ENCODE data around the gene KCNJ6. TPM values are rescaled to one million over a fixed set of nuclear protein-coding genes. Genes with fewer than 3 reads are reported as not detected.

Gene KCNJ6
- total and polyA plus RNA-seq, 8 donors: under 0.01 to 1.3 (median 0.29) TPM; not detected in 3

DNA sequence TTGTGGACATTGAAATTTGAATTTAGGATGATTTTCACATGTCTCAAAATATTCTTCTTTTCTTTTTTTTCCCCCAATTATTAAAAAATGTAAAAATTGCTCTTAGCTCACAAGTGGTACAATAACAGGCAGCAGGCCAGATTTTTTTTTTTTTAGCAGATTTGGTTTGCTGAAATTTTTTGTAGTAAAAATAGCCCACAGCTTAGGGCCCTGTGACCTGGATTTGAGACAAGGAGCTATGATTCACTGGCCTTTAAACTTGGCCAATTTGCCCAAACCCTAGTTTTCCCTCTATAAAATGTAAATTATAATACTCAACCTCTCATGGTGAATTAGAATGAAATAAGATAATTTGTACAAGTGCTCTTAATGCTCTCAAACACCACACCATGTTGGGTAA, 295.9 kb downstream of the KCNJ6 start:
- Histone ChIP-seq H3K9me3 (no peaks in the 10 kb centered on the region), H3K27ac (no peak overlapping the region), H3K4me1 (peaks cover 0 to 18% (median 0%) of the 10 kb centered on the region in 4 donors), H3K36me3 (no peaks in the 10 kb centered on the region), H3K27me3 (no peaks in the 10 kb centered on the region), H3K4me3 (no peak overlapping the region)
- TF ChIP-seq EP300 (IDR thresholded peaks at IDR 0.05): no peak
- intact Hi-C loops (cut with DNase I; ENCODE audit: low total_unique reads): no loop called here
- no peak for DNase-seq

DNA sequence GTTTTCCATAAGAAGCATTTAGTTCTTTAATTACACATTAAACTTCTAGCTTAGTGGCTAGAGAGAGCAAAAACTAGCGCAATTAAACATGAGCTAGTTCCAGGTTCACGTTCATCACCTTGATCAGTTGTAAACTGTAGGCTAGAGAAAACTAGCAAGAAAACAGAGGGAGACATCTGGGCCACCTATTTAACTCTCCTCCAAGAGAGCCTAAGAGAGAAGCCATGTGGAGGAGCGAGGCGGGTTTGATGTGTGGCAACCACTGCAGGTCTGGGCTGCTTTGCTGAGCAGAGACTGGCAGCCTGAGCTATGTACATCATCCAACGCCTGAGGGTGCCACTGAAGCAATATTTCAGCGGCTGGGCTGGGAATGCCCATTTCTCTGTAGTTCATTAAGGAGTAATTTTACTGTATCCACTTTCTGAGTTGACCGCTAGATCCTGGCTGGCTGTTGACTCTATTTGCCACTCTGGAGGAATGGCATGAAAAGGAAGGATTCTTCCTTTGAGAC, 296.7 kb downstream of the KCNJ6 start:
- no peak overlapping the region for H3K27ac ChIP-seq
- no peaks in the 10 kb centered on the region for H3K27me3 ChIP-seq
- 71 to 85% (median 80%) methylated on average over 7 of the region's 7 CpGs for WGBS, 5 donors
- H3K4me3 ChIP-seq: no peak overlapping the region
- intact Hi-C loops (cut with DNase I; ENCODE audit: low total_unique reads): no loop called here
- H3K4me1 ChIP-seq: peaks cover 0 to 18% (median 0%) of the 10 kb centered on the region in 4 donors
- H3K36me3 ChIP-seq: no peaks in the 10 kb centered on the region
- TF ChIP-seq POLR2AphosphoS5 (IDR thresholded peaks at IDR 0.05): no peak
- no peak for TF ChIP-seq EP300 (IDR thresholded peaks at IDR 0.05)
- TF ChIP-seq, protein P1, sequence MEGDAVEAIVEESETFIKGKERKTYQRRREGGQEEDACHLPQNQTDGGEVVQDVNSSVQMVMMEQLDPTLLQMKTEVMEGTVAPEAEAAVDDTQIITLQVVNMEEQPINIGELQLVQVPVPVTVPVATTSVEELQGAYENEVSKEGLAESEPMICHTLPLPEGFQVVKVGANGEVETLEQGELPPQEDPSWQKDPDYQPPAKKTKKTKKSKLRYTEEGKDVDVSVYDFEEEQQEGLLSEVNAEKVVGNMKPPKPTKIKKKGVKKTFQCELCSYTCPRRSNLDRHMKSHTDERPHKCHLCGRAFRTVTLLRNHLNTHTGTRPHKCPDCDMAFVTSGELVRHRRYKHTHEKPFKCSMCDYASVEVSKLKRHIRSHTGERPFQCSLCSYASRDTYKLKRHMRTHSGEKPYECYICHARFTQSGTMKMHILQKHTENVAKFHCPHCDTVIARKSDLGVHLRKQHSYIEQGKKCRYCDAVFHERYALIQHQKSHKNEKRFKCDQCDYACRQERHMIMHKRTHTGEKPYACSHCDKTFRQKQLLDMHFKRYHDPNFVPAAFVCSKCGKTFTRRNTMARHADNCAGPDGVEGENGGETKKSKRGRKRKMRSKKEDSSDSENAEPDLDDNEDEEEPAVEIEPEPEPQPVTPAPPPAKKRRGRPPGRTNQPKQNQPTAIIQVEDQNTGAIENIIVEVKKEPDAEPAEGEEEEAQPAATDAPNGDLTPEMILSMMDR (IDR thresholded peaks at IDR 0.05): no peak
- TF ChIP-seq POLR2A (IDR thresholded peaks at IDR 0.05): no peak
- DNase-seq: no peak
- H3K9me3 ChIP-seq: no peaks in the 10 kb centered on the region

DNA sequence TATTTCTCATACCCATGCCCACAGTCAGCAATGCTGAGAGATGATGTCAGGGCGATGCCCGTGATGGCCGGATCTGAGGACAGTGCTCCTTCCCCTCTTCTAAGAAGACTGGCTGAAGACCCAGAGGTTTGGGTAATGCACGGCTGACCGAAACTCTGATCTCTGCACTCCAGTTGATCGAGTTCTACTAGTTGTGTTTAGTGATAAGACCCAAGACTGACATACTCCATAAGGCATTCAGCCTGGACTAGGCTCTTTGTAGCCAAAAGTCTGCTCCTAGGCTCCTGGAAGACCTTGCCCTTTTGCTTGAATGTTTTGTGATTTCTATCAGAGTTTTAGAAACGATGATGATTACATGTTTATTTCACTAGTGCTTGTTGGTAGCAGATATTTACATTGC, 298.2 kb downstream of the KCNJ6 start:
- Histone ChIP-seq H3K9me3 (no peaks in the 10 kb centered on the region), H3K27ac (no peak overlapping the region), H3K27me3 (no peaks in the 10 kb centered on the region), H3K4me3 (no peak overlapping the region), H3K36me3 (no peaks in the 10 kb centered on the region), H3K4me1 (peaks cover 0 to 16% (median 0%) of the 10 kb centered on the region in 4 donors)
- intact Hi-C loops (cut with DNase I; ENCODE audit: low total_unique reads): no loop called here
- WGBS, 5 donors: 44 to 76% (median 62%) methylated on average over 3 to 7 of the region's 7 CpGs
- TF ChIP-seq POLR2A (IDR thresholded peaks at IDR 0.05): no peak
- no peak for TF ChIP-seq EP300 (IDR thresholded peaks at IDR 0.05)
- TF ChIP-seq, protein P1 (IDR thresholded peaks at IDR 0.05): no peak
- TF ChIP-seq POLR2AphosphoS5 (IDR thresholded peaks at IDR 0.05): no peak
- DNase-seq: no peak

DNA sequence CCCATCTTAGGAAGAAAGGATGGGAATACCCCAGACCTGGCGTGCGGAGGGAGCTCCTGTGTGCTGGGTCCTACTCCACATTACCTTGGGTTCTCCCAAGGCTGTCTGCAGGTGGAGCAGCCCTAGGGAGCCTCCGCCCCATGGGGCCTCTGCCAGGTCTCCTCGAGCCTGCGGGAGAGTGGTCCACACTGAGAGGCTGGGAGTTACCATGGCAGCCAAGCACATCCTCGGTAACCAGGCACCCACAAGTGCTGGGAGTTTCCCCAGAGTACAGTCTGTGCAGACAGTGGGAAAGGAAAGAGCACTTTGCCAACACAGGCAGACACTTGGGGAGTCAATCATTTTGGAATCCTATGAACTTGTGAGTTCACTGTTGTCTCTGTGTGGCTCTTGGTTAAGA, 300.3 kb downstream of the KCNJ6 start:
- intact Hi-C loops (cut with DNase I; ENCODE audit: low total_unique reads): no loop called here
- no peak overlapping the region for H3K4me3 ChIP-seq
- H3K27me3 ChIP-seq: no peaks in the 10 kb centered on the region
- no peak for DNase-seq
- 84 to 92% (median 90%) methylated on average over 6 of the region's 6 CpGs for WGBS, 5 donors
- H3K9me3 ChIP-seq: no peaks in the 10 kb centered on the region
- no peak for TF ChIP-seq EP300 (IDR thresholded peaks at IDR 0.05)
- H3K27ac ChIP-seq: no peak overlapping the region
- H3K4me1 ChIP-seq: peaks cover 0 to 11% (median 0%) of the 10 kb centered on the region in 4 donors
- H3K36me3 ChIP-seq: no peaks in the 10 kb centered on the region

DNA sequence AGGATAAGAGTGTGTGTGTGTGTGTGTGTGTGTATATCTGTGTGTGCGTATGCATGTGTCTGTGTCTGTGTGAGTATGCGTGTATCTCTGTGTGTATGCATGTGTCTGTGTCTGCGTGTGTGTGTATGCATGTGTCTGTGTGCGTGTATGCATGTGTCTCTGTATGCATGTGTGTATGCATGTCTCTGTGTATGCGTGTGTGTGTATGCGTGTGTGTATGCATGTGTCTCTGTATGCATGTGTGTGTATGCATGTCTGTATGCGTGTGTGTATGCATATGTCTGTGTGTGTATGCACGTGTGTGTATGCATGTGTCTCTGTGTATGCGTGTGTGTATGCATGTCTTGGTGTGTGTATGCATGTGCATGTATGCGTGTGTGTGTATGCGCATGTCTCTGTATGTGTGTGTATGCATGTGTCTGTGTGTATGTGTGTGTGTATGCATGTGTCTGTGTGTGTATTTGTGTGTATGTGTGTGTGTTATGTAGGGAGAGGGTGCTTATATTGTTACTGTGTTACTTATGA, 301.8 kb downstream of the KCNJ6 start:
- no peaks in the 10 kb centered on the region for H3K36me3 ChIP-seq
- H3K9me3 ChIP-seq: no peaks in the 10 kb centered on the region
- H3K27me3 ChIP-seq: no peaks in the 10 kb centered on the region
- peaks cover 0 to 8% (median 0%) of the 10 kb centered on the region in 4 donors for H3K4me1 ChIP-seq
- no peak for DNase-seq
- 85 to 97% (median 94%) methylated on average over 11 of the region's 11 CpGs for WGBS, 5 donors
- TF ChIP-seq POLR2AphosphoS5 (IDR thresholded peaks at IDR 0.05): no peak
- TF ChIP-seq POLR2A (IDR thresholded peaks at IDR 0.05): no peak
- TF ChIP-seq, protein P1 (IDR thresholded peaks at IDR 0.05): no peak
- TF ChIP-seq EP300 (IDR thresholded peaks at IDR 0.05): no peak
- H3K27ac ChIP-seq: no peak overlapping the region
- H3K4me3 ChIP-seq: no peak overlapping the region
- intact Hi-C loops (cut with DNase I; ENCODE audit: low total_unique reads): no loop called here
